Panc1 (cell line): ENCODE measurements around the gene JPH3.

ENCODE experiments used
- CTCF ChIP-seq: fragments of 450-650 bp; IDR thresholded peaks from 2 replicates; pipeline ENCODE4 v1.5.1; 2017; ENCODE audit warnings: mild to moderate bottlenecking
- POLR2AphosphoS5 ChIP-seq: IDR thresholded peaks from 2 replicates; pipeline ENCODE4 v1.6.1; 2012; ENCODE audit warnings: mild to moderate bottlenecking, low read depth, low read length, moderate library complexity
- REST ChIP-seq, 2 experiments: IDR thresholded peaks; 2 replicates each; pipeline ENCODE4 v1.6.1; 2011 to 2012; ENCODE audit warnings: low read depth in 2 of 2, control low read depth in 1 of 2, low read length in 1 of 2, mild to moderate bottlenecking in 1 of 2, moderate library complexity in 1 of 2; ENCODE audit not compliant: insufficient read depth in 1 of 2
- SIN3A ChIP-seq: IDR thresholded peaks from 2 replicates; pipeline ENCODE4 v1.6.1; 2012; ENCODE audit warnings: low read depth, mild to moderate bottlenecking, low read length, moderate library complexity, borderline replicate concordance; ENCODE audit not compliant: insufficient read depth
- TCF7L2 ChIP-seq: IDR thresholded peaks from 2 replicates; pipeline ENCODE4 v1.6.1; 2011; ENCODE audit warnings: mild to moderate bottlenecking, low read depth, low read length, inconsistent platforms

- no peak for TF ChIP-seq POLR2AphosphoS5
- no peak for TF ChIP-seq CTCF
- TF ChIP-seq TCF7L2: no peak
- no peak for TF ChIP-seq REST (IDR thresholded peaks at IDR 0.05; ENCODE audit: insufficient read depth in 1 of 2, low read depth in 2 of 2, low read length in 1 of 2)
- no peak for TF ChIP-seq SIN3A
Observed at GRCh38 chr16:87700406-87701077, 98.2 kb downstream of the JPH3 start.
